Measurements from ENCODE around the gene LPP.

DNA sequence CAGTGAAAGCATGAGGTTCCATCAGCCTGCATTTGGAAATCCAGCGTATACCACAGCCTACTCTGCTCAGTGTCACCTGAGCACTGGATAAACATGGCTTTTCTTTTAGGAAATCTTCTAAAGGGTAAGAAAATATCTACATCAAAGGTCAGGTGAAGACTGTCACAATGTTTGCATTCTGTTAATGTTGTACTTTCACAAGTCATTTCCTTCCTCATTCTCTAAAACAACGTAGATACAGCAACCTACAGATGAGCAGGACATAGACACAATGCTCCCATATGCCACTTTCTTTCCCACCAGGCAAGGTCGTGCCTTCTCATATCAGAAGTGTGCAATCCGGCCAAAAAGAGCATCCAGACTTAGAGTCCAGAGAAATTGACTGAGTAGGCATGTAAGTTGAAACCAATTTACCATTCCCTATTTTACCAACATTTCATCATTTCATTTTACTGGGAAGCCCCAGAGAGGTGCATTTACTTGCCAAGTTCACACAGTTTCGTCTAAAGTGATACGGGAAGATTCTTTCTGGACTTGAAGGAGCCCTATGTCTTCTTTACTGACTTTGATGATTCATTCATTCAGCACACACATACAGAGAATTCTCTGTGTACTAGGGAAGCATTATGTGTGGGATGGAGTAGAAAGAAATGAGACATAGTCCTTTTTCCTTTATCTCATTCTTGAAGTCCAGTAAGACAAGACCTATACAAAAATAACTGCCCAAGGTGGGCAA lies 30.6 kb upstream of the LPP start:
- TF ChIP-seq POLR2AphosphoS5 (IDR thresholded peaks at IDR 0.05; ENCODE audit: borderline replicate concordance, low read depth, low read length) (no peak), EZH2 (IDR thresholded peaks at IDR 0.05) (no peak), FOXP2 (optimal IDR thresholded peaks at IDR 0.05; ENCODE audit: control extremely low read depth, extremely low read length, insufficient read depth) (no peak)

Data from SK-N-MC (cell line).